ENCODE data around the gene USP17L19.
"Not testable (repeated sequence)": the region's sequence is repeated elsewhere in the genome, so short reads cannot be mapped to it uniquely, and the experiment has no call there.

Gene USP17L19, protein sequence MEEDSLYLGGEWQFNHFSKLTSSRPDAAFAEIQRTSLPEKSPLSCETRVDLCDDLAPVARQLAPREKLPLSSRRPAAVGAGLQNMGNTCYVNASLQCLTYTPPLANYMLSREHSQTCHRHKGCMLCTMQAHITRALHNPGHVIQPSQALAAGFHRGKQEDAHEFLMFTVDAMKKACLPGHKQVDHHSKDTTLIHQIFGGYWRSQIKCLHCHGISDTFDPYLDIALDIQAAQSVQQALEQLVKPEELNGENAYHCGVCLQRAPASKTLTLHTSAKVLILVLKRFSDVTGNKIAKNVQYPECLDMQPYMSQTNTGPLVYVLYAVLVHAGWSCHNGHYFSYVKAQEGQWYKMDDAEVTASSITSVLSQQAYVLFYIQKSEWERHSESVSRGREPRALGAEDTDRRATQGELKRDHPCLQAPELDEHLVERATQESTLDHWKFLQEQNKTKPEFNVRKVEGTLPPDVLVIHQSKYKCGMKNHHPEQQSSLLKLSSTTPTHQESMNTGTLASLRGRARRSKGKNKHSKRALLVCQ

GRCh38 chr4:9253078-9253477, at the start of gene USP17L19:
Gene USP17L19, plus strand, starts transcription at chr4:9253378. Its CDS starts 0 bp downstream, at chr4:9253378.
- not testable (repeated sequence) for DNase-seq (ENCODE audit: low read depth)

DNA sequence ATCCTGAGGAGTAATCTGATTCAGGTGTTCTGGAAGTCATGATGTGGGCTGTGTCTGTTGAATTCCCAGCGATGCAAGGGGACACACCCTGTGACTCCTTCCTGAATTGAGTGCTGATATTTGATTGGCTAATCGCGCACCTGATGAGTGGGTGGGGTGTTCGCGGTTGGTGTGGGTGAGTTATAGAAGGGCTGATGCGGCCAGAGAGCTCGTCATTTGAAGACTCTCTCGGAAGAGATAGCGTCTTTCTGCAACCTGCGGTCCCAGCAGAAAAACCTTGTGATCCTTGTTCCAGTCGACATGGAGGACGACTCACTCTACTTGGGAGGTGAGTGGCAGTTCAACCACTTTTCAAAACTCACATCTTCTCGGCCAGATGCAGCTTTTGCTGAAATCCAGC, 42.8 kb upstream of the USP17L19 start, which contains the start of gene USP17L10:
Gene USP17L10 (plus strand): TSS at position 301 of the 400 bp plus-strand sequence. CDS start 0 bp downstream, at position 301.
- not testable (repeated sequence) for DNase-seq (ENCODE audit: low read depth)

DNA sequence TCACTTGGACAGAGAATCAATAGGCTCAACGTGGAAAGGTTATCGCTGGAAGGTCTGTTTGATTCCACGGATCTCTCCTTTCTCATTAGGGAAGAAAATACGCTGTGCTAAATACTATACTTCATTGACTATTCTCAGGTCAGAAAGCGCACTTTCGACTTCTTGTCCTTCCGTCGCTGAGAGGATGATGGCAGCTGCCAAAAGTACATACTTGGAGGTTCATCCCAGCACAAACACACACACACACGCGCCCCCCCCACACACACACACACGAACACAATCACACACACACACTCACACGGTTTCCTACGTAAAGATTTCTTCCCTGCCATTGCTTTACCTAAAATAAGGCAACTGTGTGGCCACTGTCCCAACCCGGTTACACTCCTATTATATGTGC, 38.5 kb upstream of the USP17L19 start:
- not testable (repeated sequence) for DNase-seq (ENCODE audit: low read depth)

- DNase-seq (ENCODE audit: low read depth): not testable (repeated sequence)
These were observed 38.1 kb upstream of the USP17L19 start, which contains the start of gene USP17L11 for GRCh38 chr4:9215105-9215504. Gene USP17L11, plus strand, starts transcription at chr4:9215405. Its CDS starts 0 bp downstream, at chr4:9215405.

GRCh38 chr4:9219852-9220251, 33.3 kb upstream of the USP17L19 start, which contains the start of gene USP17L12:
Gene USP17L12, plus strand, starts transcription at chr4:9220152. Its CDS starts 0 bp downstream, at chr4:9220152.
- not testable (repeated sequence) for DNase-seq (ENCODE audit: low read depth)

DNA sequence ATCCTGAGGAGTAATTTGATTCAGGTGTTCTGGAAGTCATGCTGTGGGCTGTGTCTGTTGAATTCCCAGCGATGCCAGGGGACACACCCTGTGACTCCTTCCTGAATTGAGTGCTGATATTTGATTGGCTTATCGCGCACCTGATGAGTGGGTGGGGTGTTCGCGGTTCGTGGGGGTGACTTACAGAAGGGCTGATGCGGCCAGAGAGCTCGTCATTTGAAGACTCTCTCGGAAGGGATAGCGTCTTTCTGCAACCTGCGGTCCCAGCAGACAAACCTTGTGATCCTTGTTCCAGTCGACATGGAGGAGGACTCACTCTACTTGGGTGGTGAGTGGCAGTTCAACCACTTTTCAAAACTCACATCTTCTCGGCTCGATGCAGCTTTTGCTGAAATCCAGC, 28.6 kb upstream of the USP17L19 start, which contains the start of gene USP17L13:
Gene USP17L13 (plus strand): TSS at position 301 of the 400 bp plus-strand sequence. CDS start 0 bp downstream, at position 301.
- DNase-seq (ENCODE audit: low read depth): not testable (repeated sequence)

- not testable (repeated sequence) for DNase-seq (ENCODE audit: low read depth)
These were observed 22.9 kb upstream of the USP17L19 start for GRCh38 chr4:9230249-9230648.

DNA sequence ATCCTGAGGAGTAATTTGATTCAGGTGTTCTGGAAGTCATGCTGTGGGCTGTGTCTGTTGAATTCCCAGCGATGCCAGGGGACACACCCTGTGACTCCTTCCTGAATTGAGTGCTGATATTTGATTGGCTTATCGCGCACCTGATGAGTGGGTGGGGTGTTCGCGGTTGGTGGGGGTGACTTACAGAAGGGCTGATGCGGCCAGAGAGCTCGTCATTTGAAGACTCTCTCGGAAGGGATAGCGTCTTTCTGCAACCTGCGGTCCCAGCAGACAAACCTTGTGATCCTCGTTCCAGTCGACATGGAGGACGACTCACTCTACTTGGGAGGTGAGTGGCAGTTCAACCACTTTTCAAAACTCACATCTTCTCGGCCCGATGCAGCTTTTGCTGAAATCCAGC, 19.1 kb upstream of the USP17L19 start, which contains the start of gene USP17L15:
Gene USP17L15 (plus strand): TSS at position 301 of the 400 bp plus-strand sequence. CDS start 0 bp downstream, at position 301.
- DNase-seq (ENCODE audit: low read depth): not testable (repeated sequence)

DNA sequence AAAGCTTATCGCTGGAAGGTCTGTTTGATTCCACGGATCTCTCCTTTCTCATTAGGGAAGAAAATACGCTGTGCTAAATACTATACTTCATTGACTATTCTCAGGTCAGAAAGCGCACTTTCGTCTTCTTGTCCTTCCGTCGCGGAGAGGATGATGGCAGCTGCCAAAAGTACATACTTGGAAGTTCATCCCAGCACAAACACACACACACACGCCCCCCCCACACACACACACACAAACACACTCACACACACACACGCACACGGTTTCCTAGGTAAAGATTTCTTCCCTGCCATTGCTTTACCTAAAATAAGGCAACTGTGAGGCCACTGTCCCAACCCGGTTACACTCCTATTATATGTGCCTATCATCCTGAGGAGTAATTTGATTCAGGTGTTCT, 14.7 kb upstream of the USP17L19 start:
- DNase-seq (ENCODE audit: low read depth): not testable (repeated sequence)

GRCh38 chr4:9243579-9243978, 9.6 kb upstream of the USP17L19 start, which contains the start of gene USP17L17:
Gene USP17L17, plus strand, starts transcription at chr4:9243879. Its CDS starts 0 bp downstream, at chr4:9243879.
- DNase-seq (ENCODE audit: low read depth): not testable (repeated sequence)

DNA sequence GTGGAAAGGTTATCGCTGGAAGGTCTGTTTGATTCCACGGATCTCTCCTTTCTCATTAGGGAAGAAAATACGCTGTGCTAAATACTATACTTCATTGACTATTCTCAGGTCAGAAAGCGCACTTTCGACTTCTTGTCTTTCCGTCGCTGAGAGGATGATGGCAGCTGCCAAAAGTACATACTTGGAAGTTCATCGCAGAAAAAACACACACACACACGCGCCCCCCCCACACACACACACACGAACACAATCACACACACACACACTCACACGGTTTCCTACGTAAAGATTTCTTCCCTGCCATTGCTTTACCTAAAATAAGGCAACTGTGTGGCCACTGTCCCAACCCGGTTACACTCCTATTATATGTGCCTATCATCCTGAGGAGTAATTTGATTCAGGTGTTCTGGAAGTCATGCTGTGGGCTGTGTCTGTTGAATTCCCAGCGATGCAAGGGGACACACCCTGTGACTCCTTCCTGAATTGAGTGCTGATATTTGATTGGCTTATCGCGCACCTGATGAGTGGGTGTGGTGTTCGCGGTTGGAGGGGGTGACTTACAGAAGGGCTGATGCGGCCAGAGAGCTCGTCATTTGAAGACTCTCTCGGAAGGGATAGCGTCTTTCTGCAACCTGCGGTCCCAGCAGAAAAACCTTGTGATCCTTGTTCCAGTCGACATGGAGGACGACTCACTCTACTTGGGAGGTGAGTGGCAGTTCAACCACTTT, 5.1 kb upstream of the USP17L19 start, which contains the start of gene USP17L18:
Gene USP17L18 (plus strand): TSS at position 678 of the 728 bp plus-strand sequence. CDS start 0 bp downstream, at position 678.
- not testable (repeated sequence) for DNase-seq (ENCODE audit: low read depth)

DNA sequence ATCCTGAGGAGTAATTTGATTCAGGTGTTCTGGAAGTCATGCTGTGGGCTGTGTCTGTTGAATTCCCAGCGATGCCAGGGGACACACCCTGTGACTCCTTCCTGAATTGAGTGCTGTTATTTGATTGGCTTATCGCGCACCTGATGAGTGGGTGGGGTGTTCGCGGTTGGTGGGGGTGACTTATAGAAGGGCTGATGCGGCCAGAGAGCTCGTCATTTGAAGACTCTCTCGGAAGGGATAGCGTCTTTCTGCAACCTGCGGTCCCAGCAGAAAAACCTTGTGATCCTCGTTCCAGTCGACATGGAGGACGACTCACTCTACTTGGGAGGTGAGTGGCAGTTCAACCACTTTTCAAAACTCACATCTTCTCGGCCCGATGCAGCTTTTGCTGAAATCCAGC, 4.6 kb downstream of the USP17L19 start, which contains the start of gene USP17L20:
Gene USP17L20 (plus strand): TSS at position 301 of the 400 bp plus-strand sequence. CDS start 0 bp downstream, at position 301.
- not testable (repeated sequence) for DNase-seq (ENCODE audit: low read depth)

DNA sequence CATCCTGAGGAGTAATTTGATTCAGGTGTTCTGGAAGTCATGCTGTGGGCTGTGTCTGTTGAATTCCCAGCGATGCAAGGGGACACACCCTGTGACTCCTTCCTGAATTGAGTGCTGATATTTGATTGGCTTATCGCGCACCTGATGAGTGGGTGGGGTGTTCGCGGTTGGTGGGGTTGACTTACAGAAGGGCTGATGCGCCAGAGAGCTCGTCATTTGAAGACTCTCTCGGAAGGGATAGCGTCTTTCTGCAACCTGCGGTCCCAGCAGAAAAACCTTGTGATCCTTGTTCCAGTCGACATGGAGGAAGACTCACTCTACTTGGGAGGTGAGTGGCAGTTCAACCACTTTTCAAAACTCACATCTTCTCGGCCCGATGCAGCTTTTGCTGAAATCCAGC, 9.4 kb downstream of the USP17L19 start, which contains the start of gene USP17L21:
Gene USP17L21 (plus strand): TSS at position 301 of the 400 bp plus-strand sequence. CDS start 0 bp downstream, at position 301.
- not testable (repeated sequence) for DNase-seq (ENCODE audit: low read depth)

GRCh38 chr4:9267319-9267718, 14.1 kb downstream of the USP17L19 start, which contains the start of gene USP17L22:
Gene USP17L22, plus strand, starts transcription at chr4:9267619. Its CDS starts 0 bp downstream, at chr4:9267619.
- not testable (repeated sequence) for DNase-seq (ENCODE audit: low read depth)

- DNase-seq (ENCODE audit: low read depth): not testable (repeated sequence)
These were observed 18.5 kb downstream of the USP17L19 start for GRCh38 chr4:9271719-9272118.

All from GM04504 (cell line).